ENCODE results near the gene CEP152.
A peak's percentile ranks its signal among the peaks of the same experiment; 100 is the strongest.
"Not testable (repeated sequence)": the region's sequence is repeated elsewhere in the genome, so short reads cannot be mapped to it uniquely, and the experiment has no call there.

The CEP152 gene, protein sequence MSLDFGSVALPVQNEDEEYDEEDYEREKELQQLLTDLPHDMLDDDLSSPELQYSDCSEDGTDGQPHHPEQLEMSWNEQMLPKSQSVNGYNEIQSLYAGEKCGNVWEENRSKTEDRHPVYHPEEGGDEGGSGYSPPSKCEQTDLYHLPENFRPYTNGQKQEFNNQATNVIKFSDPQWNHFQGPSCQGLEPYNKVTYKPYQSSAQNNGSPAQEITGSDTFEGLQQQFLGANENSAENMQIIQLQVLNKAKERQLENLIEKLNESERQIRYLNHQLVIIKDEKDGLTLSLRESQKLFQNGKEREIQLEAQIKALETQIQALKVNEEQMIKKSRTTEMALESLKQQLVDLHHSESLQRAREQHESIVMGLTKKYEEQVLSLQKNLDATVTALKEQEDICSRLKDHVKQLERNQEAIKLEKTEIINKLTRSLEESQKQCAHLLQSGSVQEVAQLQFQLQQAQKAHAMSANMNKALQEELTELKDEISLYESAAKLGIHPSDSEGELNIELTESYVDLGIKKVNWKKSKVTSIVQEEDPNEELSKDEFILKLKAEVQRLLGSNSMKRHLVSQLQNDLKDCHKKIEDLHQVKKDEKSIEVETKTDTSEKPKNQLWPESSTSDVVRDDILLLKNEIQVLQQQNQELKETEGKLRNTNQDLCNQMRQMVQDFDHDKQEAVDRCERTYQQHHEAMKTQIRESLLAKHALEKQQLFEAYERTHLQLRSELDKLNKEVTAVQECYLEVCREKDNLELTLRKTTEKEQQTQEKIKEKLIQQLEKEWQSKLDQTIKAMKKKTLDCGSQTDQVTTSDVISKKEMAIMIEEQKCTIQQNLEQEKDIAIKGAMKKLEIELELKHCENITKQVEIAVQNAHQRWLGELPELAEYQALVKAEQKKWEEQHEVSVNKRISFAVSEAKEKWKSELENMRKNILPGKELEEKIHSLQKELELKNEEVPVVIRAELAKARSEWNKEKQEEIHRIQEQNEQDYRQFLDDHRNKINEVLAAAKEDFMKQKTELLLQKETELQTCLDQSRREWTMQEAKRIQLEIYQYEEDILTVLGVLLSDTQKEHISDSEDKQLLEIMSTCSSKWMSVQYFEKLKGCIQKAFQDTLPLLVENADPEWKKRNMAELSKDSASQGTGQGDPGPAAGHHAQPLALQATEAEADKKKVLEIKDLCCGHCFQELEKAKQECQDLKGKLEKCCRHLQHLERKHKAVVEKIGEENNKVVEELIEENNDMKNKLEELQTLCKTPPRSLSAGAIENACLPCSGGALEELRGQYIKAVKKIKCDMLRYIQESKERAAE (N-terminal part only)
- 26.2 to 37.0 (median 34.4) reads per million in 3 experiments for total RNA-seq

DNA sequence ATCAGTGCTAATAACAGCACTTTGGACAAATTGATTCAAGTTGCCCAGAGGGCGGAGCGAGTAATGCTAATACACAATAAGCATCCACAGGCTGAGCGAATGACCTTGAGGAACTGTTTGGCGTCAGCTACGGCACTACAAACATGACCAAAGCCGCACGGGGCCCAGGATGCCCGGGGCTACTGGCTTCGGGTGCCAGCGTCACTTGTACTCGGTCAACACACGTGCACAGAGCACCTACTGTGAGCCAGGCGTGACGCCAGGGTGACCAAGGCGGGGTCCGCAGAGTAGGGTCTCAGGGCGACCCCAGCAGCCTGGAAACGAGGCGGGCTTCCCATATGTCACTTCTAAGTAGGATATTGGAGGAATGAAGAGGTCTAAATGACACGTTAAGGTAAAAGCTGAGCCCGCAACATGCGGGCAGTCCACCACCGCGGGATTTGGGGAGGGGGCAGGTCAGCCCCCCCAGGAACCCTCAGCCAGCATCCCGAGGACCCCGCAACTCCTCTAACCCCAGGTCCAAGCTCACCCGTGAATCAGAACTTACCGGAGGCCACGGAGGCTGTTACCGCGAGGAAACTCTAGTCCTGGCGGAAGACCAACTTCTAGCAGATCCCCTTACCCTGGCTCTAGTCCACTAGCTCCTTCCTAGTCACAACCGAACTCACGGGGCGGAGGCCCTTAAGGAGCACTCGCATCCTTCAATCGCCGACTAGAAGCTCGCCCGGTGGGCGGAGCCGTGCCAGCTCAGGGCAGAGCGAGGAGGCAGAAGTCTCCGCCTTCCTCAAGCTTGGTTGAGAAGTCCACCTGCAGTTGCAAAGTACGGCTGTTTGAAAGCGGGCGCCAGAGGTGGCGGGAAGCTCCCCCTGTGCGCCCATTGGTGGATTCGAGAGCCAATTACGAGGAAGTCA is at the start of gene CEP152:
CEP152 (minus strand) TSS at position 656 of the 911 bp plus-strand sequence. CDS start 5,420 bp downstream, outside the sequence.
- peak; percentile 98 for DNase-seq

DNA sequence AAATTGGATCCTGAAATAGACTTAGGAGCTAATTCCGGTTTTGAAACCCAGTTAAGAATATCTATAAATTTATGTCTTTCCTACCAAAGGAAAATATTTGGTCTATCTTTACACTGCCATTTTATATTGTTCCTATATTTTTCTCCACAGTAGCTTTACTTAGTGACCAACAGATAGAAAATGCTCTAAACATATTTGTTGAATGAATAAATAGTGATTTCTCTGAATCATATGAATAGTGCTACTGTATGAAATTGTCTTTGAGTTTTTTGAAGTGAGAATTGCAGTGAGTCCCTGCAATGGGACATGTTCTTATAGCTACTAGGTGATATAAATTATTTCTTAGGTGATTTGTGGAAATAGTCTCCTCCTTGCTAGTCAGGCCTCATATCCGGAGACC is 48.6 kb upstream of the CEP152 start:
- DNase-seq = no peak

DNA sequence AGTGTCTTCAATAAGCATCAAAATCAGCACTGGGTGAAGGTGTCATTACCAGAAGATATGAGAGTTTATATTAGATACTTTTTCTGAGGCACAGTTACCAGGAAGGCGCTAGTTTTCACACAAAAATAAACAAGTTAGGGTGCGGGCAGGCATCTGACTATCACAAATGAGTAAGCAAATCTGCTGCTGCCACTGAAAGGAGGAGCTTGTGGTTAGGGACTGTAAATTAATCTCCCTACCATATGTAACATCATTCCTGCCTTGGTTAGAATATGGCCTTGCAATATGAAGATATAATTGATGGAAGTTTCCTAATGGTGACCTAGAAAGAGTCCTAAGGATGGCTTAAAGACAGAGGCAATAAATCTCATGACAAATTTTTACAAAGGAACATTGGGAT is 47.5 kb upstream of the CEP152 start:
- no peak for DNase-seq

DNA sequence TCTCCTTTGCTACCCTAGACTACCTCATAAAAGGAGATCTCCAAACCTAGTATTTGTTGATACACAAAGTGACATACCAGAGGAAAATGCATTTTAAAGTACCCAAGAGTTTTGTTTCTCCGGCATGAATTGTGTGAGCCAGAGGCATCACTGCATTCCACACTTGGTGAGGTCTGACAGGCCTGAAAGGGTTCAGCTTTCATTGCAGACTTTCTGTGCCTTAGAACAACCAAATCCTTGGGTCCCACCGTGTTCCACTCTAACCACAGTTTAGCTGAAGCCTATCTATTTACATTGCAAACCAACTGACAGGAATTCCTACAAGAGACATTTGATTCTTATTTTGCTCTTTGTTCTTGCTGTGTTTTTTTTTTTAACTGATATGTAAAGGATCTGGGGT is 46.1 kb upstream of the CEP152 start:
- no peak for DNase-seq

DNA sequence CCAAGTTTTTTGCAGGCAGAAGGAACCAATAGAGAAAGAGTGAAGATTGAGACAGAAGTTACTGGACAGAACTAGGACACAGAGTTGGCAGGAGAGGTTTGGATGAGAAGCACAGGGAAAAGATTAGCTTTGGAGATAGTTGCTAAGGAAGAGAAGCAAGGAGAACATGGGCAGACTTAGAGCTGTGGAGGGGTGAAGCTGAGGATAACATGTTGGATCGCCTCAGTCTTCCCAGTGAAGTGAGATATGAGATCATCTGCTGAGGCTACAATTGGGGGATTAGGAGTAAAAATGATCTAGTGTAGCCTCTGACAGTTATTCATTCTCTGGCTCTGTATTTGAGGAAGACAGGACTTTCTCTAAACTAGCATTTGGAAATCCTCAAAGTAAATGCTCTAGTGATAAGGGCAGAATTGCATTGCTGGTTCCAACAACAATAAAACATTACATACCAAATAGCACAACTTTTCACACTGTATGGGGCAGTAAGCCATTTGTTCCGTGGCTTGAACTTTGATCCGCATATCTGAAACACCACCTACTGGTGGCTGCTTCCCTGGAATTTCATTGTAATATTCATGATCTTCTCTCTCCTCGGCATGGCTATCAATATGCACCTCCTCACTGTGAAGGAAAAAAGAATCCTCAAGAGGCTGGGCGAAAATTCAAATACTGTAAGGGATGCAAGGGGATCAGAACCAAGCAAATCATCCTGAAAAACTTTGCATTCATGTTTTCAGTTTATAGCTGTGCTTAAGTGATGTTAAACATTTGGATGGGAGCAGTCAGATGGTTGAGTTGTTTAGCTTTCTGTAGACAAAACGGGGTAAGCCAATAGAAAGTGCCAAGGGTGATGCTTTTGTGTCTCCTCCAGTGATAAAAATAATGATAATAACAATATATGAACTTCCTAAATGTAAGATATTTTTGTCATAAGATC is 44.9 kb upstream of the CEP152 start:
- no peak for DNase-seq

DNA sequence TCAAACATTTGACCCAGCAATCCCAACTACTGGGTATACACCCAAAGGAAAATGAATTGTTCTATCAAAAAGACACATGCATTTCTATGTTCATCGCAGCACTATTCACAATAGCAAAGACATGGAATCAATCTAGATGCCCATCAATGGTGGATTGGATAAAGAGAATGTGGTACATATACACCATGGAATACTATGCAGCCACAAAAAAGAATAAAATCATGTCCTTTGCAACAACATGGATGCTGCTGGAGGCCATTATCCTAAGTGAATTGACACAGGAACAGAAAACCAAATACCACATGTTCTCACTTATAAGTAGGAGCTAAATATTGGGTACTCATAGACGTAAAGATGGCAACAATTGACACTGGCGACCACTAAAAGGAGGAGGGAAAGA is 43.6 kb upstream of the CEP152 start:
- not testable (repeated sequence) for DNase-seq

DNA sequence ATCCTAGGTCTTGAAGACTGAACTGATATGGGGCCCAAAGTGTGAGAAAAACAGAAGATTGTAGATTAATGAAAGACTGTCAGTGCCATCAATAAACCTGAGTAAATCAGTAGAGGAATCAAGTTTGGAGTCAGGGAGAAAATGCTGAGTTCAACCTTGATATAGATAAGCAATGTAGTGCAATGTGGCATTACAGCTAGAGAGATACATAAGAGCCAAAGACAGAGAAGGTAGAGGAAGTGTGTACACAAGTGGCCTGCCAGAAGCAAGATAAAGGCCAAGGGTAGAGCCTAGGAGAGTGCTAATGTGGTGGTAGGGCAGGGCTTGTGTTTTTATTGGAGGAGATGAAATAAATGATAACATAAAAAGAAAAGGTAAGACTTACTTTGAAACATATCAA is 41.1 kb upstream of the CEP152 start:
- DNase-seq = no peak

DNA sequence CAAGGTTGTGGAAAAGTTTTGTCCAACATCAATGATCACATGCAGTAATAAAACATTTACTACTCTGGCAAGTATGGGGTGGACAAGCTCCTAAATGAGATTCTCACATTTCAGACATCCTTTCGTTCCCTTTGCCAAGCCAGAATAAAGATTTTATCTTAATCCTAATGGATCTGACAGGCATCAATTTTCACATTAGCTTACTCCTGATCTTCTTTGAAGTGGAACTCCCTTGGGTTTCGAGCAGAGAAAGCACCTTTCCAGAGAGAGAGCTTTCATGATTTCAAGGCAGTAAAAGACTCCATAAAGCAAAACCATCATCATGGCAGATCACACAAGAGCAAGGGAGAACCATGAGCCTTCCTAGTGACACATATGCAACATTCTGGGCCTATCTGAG is 39.8 kb upstream of the CEP152 start:
- no peak for DNase-seq

DNA sequence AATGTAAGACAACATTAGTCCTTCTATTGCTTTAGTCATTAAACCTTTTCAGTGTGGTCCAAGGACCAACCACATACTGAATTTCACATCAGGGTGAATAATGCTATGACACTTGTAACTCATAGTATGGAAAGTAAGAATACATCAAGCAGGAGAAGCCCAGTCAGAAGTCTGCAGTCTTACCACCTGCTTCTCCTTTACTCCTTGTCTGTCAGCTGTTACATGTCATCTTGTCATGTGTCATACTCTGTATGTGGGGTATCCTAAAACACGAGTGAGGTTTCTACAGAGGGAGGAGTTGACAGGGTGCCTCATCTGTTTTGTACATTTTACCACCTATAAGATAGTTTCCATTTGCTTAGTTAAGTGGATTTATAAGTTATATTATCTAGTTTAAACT is 34.3 kb upstream of the CEP152 start:
- no peak for DNase-seq

DNA sequence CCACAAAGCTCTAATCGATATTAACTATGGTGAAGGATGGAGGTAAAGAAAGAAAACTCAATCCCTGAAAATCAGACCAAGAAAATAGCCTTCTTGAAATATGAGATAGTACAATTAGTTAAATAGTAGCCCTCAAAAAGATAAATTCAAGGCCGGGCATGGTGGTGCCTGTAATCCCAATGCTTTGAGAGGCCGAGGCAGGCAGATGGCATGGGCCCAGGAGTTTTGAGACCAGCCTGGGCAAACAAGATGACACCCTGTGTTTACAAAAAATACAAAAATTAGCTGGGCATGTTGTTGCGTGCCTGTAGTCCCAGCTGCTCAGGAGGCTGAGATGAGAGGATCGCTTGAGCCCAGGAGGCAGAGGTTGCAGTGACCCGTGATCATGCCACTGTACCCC is 31.6 kb upstream of the CEP152 start:
- no peak for DNase-seq

DNA sequence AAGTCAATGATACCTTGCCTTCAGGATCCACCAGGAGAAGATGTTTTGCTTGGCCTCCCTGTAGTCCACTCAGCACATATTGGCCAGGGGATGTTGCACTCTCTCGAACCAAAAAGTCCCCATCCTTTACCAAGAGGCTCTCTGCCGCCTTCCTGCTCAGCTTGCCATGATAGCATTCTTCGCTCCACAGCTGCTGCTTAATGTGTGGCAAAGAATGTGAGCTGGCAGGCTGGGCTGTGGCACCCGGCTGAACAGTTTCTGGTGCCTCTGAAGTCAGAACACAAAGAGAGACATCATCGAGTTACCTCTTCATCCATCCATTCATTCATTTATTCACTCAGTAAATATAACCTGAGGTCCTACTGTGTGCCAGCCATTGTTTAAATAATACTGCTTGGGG is 23.9 kb upstream of the CEP152 start:
- no peak for DNase-seq

DNA sequence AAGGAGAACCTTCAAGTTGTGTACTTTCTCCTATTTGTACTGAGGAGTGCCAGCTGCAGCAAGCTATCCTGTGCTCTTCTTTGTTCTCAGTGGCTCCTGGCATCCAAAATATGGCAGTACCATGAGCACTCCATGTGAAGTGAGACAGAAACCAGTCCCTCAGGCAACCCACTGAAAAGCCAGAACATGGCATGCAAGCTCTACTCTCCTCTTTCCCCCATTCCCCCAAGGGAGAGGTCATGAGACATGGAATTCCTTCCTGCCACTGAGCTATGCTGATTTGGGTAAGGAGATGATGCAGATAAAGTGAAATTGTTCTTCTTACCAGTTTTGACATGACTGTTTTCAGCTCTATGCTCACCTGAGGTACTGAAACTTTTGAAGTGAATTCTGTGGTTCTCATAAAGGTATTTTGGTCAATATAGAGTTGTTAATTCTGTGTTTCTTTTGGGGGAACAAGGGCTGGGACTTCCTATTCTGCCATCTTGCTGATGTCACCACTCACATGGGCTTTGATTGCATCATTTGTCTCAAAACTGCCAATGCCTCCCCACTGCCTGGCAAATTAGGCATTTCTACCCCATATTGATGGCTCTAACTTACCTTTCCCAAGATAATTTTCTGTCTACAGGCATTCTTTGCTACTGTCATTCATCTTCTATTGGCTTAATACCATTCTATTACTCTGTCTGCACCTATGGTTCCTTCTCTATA is 22.8 kb upstream of the CEP152 start:
- no peak for DNase-seq

DNA sequence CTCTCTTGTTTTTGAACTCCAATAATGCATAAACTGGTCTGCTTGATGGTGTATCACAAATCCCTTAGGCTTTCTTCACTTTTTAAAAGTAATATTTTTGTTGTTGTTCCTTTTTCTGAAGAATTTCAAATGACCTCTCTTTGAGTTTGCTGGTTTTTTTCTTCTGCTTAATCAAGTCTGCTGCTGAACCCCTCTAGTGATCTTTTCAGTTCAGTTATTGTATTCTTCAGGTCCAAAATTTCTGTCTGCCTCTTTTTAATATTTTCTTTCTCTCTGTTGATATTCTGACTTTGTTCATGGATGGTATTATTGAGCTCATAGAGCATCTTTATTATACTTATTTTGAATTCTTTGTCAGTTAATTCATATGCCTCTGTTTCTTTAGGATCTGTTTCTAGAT is 21.8 kb upstream of the CEP152 start:
- no peak for DNase-seq

DNA sequence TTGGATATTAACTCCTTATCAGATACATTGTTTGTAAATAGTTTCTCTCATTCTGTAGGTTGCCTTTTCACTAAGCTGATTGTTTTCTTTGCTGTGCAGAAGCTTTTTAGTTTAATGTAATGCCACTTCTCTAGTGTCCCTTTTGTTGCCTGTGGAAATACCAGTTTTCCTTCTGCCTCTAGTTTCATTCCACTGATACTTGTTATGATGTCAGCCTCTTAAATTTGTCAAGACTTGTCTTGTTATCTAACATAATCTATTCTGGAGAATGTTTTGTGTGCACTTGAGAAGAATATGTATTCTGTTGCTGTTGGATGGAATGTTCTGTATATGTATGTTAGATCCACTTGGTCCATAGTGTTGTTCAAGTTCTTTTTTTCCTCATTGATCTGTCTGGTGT is 18.0 kb upstream of the CEP152 start:
- DNase-seq = no peak

DNA sequence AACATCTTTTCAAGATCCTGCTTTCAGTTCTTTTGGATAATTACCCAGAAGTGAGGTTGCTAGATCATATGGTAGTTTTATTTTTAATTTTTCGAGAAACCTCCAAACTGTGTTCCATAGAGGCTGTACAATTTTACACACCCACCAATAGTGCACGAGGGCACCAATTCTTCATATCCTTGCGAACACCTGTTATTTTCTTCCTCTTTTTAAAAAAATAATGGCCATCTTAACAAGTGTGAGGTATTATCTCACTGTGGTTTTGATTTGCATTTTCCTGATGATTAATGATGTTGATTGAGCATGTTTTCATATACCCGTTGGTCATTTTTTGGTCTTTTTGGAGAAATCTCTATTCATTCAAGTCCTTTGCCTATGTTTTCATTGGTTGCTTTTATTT is 17.6 kb upstream of the CEP152 start:
- no peak for DNase-seq

DNA sequence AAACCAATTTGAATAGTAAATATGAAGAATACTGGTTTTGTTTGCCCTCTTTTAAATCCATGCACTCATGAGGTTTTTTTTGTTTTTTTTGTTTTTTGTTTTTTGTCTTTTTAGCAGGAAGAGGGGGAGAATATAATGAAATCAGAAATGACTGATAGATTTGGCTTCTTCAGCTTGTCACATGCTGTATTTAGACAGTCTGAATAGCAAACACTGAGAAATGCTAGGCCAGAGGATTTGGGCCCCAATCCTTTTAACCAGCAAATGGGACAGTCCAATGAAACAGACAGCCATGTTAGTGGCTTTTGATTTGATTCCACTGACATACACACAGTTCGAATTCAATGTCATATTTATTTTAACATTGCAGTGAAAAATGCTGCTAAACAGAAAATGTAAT is 14.2 kb upstream of the CEP152 start:
- no peak for DNase-seq

DNA sequence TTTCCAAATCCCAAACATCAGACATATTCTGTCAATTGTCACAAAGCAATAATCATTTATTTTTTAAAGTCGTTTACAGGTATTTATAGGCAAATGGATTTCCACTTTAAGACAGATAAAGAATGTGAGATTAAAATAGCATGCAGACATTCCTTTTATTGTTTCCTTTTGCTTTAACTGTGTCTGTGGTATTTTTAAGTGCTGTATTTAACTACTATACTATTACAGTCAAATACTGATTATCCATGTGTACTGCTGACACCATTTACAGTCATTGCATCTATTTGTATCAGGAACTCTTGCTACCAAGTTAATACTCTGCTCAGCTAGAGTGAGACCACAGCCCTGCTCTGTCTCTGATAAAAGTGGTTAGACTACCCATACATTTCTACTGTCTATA is 12.8 kb upstream of the CEP152 start:
- DNase-seq = no peak

DNA sequence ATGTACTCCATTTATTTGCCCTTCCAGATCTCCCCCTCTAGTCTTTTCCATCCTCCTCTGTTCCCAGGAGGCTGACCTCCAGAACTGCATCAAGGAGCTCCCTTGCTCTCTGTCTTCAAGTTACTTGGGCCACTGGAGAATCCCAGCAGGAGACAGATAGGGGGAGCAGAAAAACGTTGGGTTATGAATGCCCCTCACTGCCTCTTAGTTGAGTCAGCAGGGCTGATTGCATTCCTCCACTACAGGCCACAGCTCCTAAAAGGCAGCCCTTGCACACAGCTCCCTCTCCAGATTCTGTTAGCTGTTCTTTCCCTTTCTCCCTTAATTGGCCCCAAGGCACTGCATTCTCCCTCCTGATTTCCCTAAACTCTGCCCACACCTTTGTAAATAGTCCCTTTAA is 12.4 kb upstream of the CEP152 start:
- no peak for DNase-seq

DNA sequence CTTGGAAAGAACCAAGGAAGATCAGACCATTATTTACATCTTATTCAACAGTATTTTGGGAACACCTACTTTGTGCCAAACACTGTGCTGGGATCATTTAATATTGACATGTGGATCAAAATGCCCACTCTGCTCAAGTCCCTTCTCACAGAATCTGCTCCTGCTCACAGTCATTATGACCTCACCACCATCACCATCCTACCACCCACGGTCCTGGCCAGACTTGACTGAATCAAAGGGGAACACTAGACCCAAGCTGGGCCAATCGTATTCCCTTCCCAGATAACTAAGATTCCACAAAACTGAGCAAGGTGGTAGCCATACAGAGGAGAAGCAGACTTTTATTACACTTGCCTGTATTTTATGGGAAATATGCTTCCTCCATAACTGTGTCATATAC is 3.4 kb upstream of the CEP152 start:
- DNase-seq = no peak

DNA sequence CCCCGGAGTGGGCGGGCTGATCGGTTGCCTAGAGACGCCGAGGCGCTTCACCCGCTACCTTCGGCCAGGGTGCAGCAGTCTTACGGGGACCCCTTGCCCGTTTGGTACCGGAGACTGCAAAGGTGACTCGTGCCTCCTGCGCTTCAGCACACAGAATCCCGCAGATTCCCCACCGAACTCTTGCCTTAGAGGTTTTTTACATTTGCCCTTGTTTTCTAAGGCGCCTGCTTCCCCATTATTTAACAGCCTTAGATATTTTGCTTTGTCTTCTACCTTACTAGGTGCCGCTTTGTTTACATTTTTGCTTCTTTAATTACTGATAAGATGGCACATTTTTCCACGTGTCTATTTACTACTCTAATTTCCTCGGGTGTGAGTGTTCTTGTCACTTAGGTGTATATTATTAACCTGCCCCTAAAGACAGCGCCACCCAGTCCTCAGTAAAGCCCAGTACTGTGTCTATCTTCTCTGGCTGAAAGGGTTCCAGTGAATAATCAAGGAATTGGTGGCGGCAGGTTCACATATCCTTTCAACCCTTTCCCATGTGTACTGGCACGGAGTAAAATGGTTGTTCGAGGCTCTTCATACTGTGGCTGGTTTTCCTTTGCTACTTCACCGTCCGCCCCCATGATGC is 573 bp upstream of the CEP152 start:
- DNase-seq = no peak

All from central memory CD4-positive, alpha-beta T cell (primary cell).